ENCODE measurements around the gene MTO1. TPM values are rescaled to one million over a fixed set of nuclear protein-coding genes. Genes with fewer than 3 reads are reported as not detected.

The MTO1 gene
- total RNA-seq, 1 experiment from 2014 or later = 32.4 TPM

DNA sequence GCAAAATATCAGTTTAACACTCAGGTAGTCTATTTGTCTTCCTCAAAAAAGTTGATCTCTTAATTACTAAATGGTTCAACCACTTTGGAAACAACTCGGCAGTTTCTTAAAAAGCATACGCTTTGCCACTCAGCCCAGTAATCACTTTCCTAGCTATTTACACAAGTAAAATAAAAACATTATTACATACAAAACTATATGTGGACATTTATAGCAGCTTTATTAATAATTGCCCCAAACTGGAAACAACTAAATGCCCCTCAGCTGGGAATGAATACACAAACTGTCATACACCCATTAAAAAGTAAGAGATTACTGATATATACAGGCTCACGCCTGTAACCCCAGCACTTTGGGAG is 51.9 kb downstream of the MTO1 start:
- ChIA-PET POLR2A (interaction anchor here (0.5 to 2.8 kb wide), 13 partner anchors 8 to 875 kb away, joined by 3 to 11 read pairs (median 3); partner anchors contain the start of gene MTO1), CTCF (interaction anchor here (1.0 kb wide), 2 partner anchors 67 to 139 kb away, joined by 4 to 5 read pairs; no protein-coding TSS in a partner anchor)
- DNase-seq (ENCODE audit: low spot score) (no peak), ATAC-seq (no peak)
- TF ChIP-seq ZNF423 (CRISPR knock-in tag; IDR thresholded peaks at IDR 0.05) = 0 out of 2 replicates have a peak, but pooled peaks have one; percentile 7
- TF ChIP-seq, protein P1, sequence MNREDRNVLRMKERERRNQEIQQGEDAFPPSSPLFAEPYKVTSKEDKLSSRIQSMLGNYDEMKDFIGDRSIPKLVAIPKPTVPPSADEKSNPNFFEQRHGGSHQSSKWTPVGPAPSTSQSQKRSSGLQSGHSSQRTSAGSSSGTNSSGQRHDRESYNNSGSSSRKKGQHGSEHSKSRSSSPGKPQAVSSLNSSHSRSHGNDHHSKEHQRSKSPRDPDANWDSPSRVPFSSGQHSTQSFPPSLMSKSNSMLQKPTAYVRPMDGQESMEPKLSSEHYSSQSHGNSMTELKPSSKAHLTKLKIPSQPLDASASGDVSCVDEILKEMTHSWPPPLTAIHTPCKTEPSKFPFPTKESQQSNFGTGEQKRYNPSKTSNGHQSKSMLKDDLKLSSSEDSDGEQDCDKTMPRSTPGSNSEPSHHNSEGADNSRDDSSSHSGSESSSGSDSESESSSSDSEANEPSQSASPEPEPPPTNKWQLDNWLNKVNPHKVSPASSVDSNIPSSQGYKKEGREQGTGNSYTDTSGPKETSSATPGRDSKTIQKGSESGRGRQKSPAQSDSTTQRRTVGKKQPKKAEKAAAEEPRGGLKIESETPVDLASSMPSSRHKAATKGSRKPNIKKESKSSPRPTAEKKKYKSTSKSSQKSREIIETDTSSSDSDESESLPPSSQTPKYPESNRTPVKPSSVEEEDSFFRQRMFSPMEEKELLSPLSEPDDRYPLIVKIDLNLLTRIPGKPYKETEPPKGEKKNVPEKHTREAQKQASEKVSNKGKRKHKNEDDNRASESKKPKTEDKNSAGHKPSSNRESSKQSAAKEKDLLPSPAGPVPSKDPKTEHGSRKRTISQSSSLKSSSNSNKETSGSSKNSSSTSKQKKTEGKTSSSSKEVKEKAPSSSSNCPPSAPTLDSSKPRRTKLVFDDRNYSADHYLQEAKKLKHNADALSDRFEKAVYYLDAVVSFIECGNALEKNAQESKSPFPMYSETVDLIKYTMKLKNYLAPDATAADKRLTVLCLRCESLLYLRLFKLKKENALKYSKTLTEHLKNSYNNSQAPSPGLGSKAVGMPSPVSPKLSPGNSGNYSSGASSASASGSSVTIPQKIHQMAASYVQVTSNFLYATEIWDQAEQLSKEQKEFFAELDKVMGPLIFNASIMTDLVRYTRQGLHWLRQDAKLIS (CRISPR knock-in tag; IDR thresholded peaks at IDR 0.05; ENCODE audit: borderline replicate concordance) = no peak
- H3K27ac Mint-ChIP-seq = no peak overlapping the region
- H3K4me3 Mint-ChIP-seq = no peak overlapping the region
- H3K9me3 Mint-ChIP-seq = no peaks in the 10 kb centered on the region
- H3K4me1 Mint-ChIP-seq = peaks cover 34% of the 10 kb centered on the region
- H3K27me3 Mint-ChIP-seq (ENCODE audit: low read depth) = no peaks in the 10 kb centered on the region
- peaks cover 38% of the 10 kb centered on the region for H3K36me3 Mint-ChIP-seq

DNA sequence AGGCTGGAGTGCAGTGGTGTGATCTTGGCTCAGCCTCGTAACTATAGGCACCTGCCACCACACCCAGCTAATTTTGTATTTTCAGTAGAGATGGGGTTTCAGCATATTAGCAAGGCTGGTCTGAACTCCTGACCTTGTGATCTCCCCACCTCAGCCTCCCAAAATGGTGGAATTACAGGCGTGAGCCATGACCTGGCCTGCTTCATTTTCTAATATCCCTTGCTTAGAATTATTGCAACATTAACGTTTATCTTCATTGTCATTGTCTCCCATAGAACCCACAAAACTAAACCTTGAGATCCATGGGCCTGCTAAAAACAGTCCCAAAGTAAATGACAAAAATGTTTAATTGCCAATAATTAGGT is 53.2 kb downstream of the MTO1 start:
- no peak overlapping the region for H3K4me3 Mint-ChIP-seq
- TF ChIP-seq CREB1 (CRISPR knock-in tag; IDR thresholded peaks at IDR 0.05) (no peak; the same call in 1 of the 2 replicates), SMAD3 (CRISPR knock-in tag; IDR thresholded peaks at IDR 0.05; ENCODE audit: borderline replicate concordance) (0 out of 2 replicates have a peak, but pooled peaks have one; percentile 42), ZNF512 (CRISPR knock-in tag; IDR thresholded peaks at IDR 0.05; ENCODE audit: borderline replicate concordance) (no peak), RELA (CRISPR knock-in tag; IDR thresholded peaks at IDR 0.05; ENCODE audit: borderline replicate concordance) (no peak), ATF1 (CRISPR knock-in tag; IDR thresholded peaks at IDR 0.05) (no peak), ARID4B (CRISPR knock-in tag; IDR thresholded peaks at IDR 0.05; ENCODE audit: borderline replicate concordance) (no peak), ELF4 (CRISPR knock-in tag; IDR thresholded peaks at IDR 0.05; ENCODE audit: low read depth) (no peak), FOXP1 (CRISPR knock-in tag; IDR thresholded peaks at IDR 0.05; ENCODE audit: borderline replicate concordance) (no peak), ZNF425 (CRISPR knock-in tag; conservative IDR thresholded peaks at IDR 0.05) (peak; percentile 77), ZNF416 (CRISPR knock-in tag; IDR thresholded peaks at IDR 0.05) (no peak; the same call in 1 of the 2 replicates), PRRX2 (CRISPR knock-in tag; IDR thresholded peaks at IDR 0.05) (peak; percentile 94; the same call in 1 of the 2 replicates), EMX1 (CRISPR knock-in tag; IDR thresholded peaks at IDR 0.05) (peak; percentile 4; the same call in 1 of the 2 replicates), GTF2I (CRISPR knock-in tag; conservative IDR thresholded peaks at IDR 0.05) (no peak)
- TF ChIP-seq, protein P1 (CRISPR knock-in tag; IDR thresholded peaks at IDR 0.05; ENCODE audit: borderline replicate concordance) = peak; percentile 74; the same call in 1 of the 2 replicates
- TF ChIP-seq, protein P2, sequence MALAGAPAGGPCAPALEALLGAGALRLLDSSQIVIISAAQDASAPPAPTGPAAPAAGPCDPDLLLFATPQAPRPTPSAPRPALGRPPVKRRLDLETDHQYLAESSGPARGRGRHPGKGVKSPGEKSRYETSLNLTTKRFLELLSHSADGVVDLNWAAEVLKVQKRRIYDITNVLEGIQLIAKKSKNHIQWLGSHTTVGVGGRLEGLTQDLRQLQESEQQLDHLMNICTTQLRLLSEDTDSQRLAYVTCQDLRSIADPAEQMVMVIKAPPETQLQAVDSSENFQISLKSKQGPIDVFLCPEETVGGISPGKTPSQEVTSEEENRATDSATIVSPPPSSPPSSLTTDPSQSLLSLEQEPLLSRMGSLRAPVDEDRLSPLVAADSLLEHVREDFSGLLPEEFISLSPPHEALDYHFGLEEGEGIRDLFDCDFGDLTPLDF (CRISPR knock-in tag; IDR thresholded peaks at IDR 0.05) = no peak

More for the DNA sequence above, 53.2 kb downstream of the MTO1 start:
- Mint-ChIP-seq H3K4me1 (peaks cover 46% of the 10 kb centered on the region), H3K27me3 (ENCODE audit: low read depth) (peaks cover 5% of the 10 kb centered on the region; the same call in 1 of the 2 replicates), H3K36me3 (peaks cover 51% of the 10 kb centered on the region), H3K27ac (peak overlapping the region; percentile 98), H3K9me3 (no peaks in the 10 kb centered on the region)
- CTCF ChIA-PET = interaction anchor here (1.6 kb wide), 1 partner anchor 138 kb away, joined by 8 read pairs; the partner anchor contains the start of gene SLC17A5
- DNase-seq (ENCODE audit: low spot score) (no peak), ATAC-seq (peak; percentile 12)
- POLR2A ChIA-PET = interaction anchor here (0.5 to 2.8 kb wide), 7 partner anchors 9 to 832 kb away, joined by 3 to 11 read pairs (median 3); no protein-coding TSS in a partner anchor

Data from WTC11 (cell line).